Neuron (in vitro differentiated cells): ENCODE results near the gene CORT.
"Not testable (repeated sequence)": the region's sequence is repeated elsewhere in the genome, so short reads cannot be mapped to it uniquely, and the experiment has no call there.

Source experiments
- H2AFZ ChIP-seq: one replicate; pipeline ENCODE4 v1.6.1; 2013; ENCODE audit warnings: low read depth, mild to moderate bottlenecking, inconsistent platforms, low read length, moderate library complexity
- H3K27me3 ChIP-seq: one replicate; pipeline ENCODE4 v1.6.1; 2013; ENCODE audit warnings: low read length; ENCODE audit not compliant: insufficient read depth
- H3K36me3 ChIP-seq: one replicate; pipeline ENCODE4 v1.6.1; 2013; ENCODE audit warnings: low read length; ENCODE audit not compliant: insufficient read depth
- H3K4me1 ChIP-seq: one replicate; pipeline ENCODE4 v1.6.1; 2013; ENCODE audit warnings: low read length; ENCODE audit not compliant: insufficient read depth
- H3K4me3 ChIP-seq: 2 replicates; pipeline ENCODE4 v1.5.1; 2013; ENCODE audit warnings: mild to moderate bottlenecking, low read length, moderate library complexity
- H3K9me3 ChIP-seq: one replicate; pipeline ENCODE4 v1.6.1; 2013; ENCODE audit warnings: low read length

CORT gene, protein sequence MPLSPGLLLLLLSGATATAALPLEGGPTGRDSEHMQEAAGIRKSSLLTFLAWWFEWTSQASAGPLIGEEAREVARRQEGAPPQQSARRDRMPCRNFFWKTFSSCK

DNA sequence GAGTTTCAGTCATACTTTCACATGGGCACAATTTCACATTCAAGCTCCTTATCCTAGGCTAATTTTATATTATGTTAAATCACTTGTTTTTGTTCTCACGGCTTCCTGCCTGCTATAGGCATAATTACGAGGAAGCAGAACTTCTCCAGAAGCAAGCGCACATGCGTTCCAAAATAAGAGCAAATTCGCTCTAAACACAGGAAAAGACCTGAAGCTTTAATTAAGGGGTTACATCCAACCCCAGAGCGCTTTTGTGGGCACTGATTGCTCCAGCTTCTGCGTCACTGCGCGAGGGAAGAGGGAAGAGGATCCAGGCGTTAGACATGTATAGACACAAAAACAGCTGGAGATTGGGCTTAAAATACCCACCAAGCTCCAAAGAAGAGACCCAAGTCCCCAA, at the start of gene CORT:
CORT (plus strand) TSS at position 281 of the 400 bp plus-strand sequence. CDS start 193 bp downstream, outside the sequence.
- no peak within 1 kb of the TSS for H2AFZ ChIP-seq
- peaks cover 13% of the 10 kb centered on the region for H3K36me3 ChIP-seq
- no peaks in the 10 kb centered on the region for H3K9me3 ChIP-seq
- peaks cover 8% of the 10 kb centered on the region for H3K4me1 ChIP-seq
- H3K27me3 ChIP-seq = no peaks in the 10 kb centered on the region
- no peak within 1 kb of the TSS for H3K4me3 ChIP-seq

- Histone ChIP-seq H3K36me3 (peaks cover 51% of the 10 kb centered on the region), H3K4me3 (no peak overlapping the region), H3K9me3 (no peaks in the 10 kb centered on the region)
These were observed 48.5 kb upstream of the CORT start for GRCh38 chr1:10401281-10401680.

DNA sequence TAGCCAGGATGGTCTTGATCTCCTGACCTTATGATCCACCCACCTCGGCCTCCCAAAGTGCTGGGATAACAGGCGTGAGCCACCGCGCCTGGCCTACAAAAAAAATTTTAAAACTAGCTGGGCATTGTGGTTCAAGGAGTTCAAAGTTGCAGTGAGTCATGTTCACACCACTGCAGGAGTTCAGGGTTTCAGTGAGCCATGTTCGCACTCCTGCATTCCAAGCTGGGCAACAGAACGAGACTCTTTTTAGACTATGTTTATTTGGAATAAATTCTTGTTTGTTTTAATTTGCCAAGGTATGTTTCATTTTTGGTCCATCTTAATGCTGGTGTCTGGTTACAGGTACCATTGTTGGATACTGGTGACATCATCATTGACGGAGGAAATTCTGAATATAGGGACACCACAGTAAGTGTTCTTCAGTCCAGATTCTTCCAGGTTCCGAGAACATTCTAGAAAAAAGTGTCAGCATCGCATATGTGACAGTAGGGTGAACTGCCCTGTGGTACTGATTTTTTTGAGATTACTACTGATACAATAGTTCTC, 47.0 kb upstream of the CORT start:
- Histone ChIP-seq H3K9me3 (no peaks in the 10 kb centered on the region), H2AFZ (no peak overlapping the region), H3K27me3 (no peaks in the 10 kb centered on the region), H3K36me3 (peaks cover 66% of the 10 kb centered on the region), H3K4me1 (peaks cover 11% of the 10 kb centered on the region), H3K4me3 (no peak overlapping the region)

More at GRCh38 chr1:10401281-10401680, 48.5 kb upstream of the CORT start:
- Histone ChIP-seq H3K27me3 (no peaks in the 10 kb centered on the region), H2AFZ (no peak overlapping the region), H3K4me1 (peaks cover 11% of the 10 kb centered on the region)

DNA sequence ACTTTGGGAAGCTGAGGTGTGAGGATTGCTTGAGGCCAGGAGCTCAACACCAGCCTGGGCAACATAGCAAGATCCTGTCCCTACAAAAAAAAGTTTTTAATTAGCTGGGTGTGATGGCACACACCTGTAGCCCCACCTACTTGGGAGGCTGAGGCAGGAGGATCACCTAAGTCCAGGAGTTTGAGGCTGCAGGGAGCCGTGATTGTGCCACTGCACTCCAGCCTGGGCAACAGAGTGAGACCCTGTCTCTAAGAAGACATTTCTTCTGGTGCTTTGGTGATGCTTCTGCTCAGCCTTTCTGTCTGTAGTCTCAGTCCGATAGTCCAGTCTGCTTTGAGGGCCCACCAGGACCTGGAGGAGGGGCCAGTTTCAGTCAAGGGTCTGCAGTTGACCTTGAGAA, 42.6 kb upstream of the CORT start:
- H2AFZ ChIP-seq = no peak overlapping the region
- peaks cover 89% of the 10 kb centered on the region for H3K36me3 ChIP-seq
- no peaks in the 10 kb centered on the region for H3K9me3 ChIP-seq
- no peaks in the 10 kb centered on the region for H3K27me3 ChIP-seq
- H3K4me1 ChIP-seq = no peaks in the 10 kb centered on the region
- H3K4me3 ChIP-seq = no peak overlapping the region

- Histone ChIP-seq H3K9me3 (no peaks in the 10 kb centered on the region), H3K27me3 (no peaks in the 10 kb centered on the region), H3K4me3 (no peak overlapping the region), H2AFZ (no peak overlapping the region), H3K36me3 (peaks cover 86% of the 10 kb centered on the region), H3K4me1 (no peaks in the 10 kb centered on the region)
These were observed 34.5 kb upstream of the CORT start for GRCh38 chr1:10415211-10415930.

DNA sequence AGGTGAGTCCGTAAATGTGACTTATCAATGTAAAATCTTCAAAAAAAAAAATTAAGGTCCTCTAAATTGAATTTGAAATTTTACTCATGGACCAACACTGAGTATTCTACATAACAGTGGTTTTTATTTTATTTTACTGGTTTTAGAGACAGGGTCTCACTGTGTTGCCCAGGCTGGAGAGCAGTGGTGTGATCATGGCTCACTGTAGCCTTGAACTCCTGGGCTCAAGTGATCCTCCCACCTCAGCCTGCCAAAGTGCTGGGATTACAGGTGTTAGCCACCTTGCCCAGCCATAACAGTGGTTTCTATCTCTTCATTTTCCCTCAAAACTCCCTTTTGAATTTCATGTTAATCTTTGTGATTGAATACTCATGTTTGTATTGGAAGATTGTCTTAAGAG, 33.9 kb upstream of the CORT start:
- H3K27me3 ChIP-seq, H3K4me3 ChIP-seq, H3K9me3 ChIP-seq, H3K4me1 ChIP-seq, H2AFZ ChIP-seq: not testable (repeated sequence)
- peaks cover 84% of the 10 kb centered on the region for H3K36me3 ChIP-seq

- H3K27me3 ChIP-seq, H3K4me1 ChIP-seq, H2AFZ ChIP-seq, H3K9me3 ChIP-seq, H3K4me3 ChIP-seq: not testable (repeated sequence)
- peaks cover 70% of the 10 kb centered on the region for H3K36me3 ChIP-seq
These were observed 31.1 kb upstream of the CORT start for GRCh38 chr1:10418741-10419140.

- Histone ChIP-seq H3K4me3 (no peak overlapping the region), H2AFZ (no peak overlapping the region), H3K9me3 (no peaks in the 10 kb centered on the region), H3K36me3 (peaks cover 64% of the 10 kb centered on the region), H3K4me1 (no peaks in the 10 kb centered on the region), H3K27me3 (no peaks in the 10 kb centered on the region)
These were observed 30.5 kb upstream of the CORT start for GRCh38 chr1:10419351-10419750.

GRCh38 chr1:10421637-10422036, 28.2 kb upstream of the CORT start:
- no peaks in the 10 kb centered on the region for H3K9me3 ChIP-seq
- H3K36me3 ChIP-seq = peaks cover 47% of the 10 kb centered on the region
- H3K4me1 ChIP-seq = no peaks in the 10 kb centered on the region
- H2AFZ ChIP-seq = no peak overlapping the region
- H3K4me3 ChIP-seq = no peak overlapping the region
- H3K27me3 ChIP-seq = no peaks in the 10 kb centered on the region

GRCh38 chr1:10424034-10424433, 25.8 kb upstream of the CORT start:
- H3K27me3 ChIP-seq = no peaks in the 10 kb centered on the region
- H3K4me1 ChIP-seq = no peaks in the 10 kb centered on the region
- no peak overlapping the region for H2AFZ ChIP-seq
- no peaks in the 10 kb centered on the region for H3K9me3 ChIP-seq
- H3K4me3 ChIP-seq = no peak overlapping the region
- peaks cover 28% of the 10 kb centered on the region for H3K36me3 ChIP-seq

DNA sequence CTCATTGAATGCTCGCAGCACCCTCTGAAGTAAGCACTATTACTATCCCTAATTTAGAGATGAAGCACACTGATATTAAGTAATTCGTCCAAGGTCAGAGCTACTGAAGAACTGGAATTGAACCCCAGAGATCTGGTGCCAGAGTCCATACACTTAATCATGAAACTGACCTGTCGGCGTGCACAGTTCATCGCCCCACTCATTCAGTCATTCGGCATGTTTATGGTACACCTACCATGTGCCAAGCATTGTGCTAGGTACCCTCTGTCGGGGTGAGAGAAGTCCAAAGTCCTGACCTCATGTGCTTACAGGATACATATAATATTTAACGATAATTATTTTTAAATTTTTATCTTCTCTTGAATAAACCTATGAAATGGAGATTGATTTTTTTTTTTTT, 25.2 kb upstream of the CORT start:
- H3K27me3 ChIP-seq = no peaks in the 10 kb centered on the region
- no peaks in the 10 kb centered on the region for H3K9me3 ChIP-seq
- H3K4me1 ChIP-seq = peaks cover under 1% of the 10 kb centered on the region
- H3K4me3 ChIP-seq = no peak overlapping the region
- peaks cover 23% of the 10 kb centered on the region for H3K36me3 ChIP-seq
- H2AFZ ChIP-seq = no peak overlapping the region

DNA sequence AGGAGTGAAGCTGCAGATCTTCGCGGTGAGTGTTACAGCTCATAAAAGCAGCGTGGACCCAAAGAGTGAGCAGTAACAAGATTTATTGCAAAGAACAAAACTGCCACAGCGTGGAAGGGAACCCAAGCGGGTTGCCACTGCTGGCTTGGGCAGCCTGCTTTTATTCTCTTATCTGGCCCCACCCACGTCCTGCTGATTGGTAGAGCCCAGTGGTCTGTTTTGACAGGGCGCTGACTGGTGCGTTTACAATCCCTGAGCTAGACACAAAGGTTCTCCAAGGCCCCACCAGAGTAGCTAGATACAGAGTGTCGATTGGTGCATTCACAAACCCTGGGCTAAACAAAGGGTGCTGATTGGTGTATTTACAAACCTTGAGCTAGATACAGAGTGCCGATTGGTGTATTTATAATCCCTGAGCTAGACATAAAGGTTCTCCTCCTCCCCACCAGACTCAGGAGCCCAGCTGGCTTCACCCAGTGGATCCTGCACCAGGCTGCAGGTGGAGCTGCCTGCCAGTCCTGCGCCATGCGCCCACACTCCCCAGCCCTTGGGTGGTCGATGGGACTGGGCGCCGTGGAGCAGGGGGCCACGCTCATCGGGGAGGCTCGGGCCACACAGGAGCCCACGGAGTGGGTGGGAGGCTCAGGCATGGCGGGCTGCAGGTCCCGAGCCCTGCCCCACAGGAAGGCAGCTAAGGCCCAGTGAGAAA, 23.9 kb upstream of the CORT start:
- not testable (repeated sequence) for H3K4me1 ChIP-seq, H3K4me3 ChIP-seq, H3K9me3 ChIP-seq, H3K27me3 ChIP-seq, H2AFZ ChIP-seq
- peaks cover 12% of the 10 kb centered on the region for H3K36me3 ChIP-seq

DNA sequence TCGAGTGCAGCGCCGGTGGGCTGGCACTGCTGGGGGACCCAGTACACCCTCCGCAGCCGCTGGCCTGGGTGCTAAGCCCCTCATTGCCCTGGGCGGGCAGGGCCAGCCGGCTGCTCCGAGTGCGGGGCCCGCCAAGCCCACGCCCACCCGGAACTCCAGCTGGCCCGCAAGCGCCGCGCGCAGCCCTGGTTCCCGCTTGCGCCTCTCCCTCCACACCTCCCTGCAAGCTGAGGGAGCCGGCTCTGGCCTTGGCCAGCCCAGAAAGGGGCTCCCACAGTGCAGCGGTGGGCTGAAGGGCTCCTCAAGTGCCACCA, 23.3 kb upstream of the CORT start:
- H3K4me1 ChIP-seq = peaks cover 10% of the 10 kb centered on the region
- not testable (repeated sequence) for H2AFZ ChIP-seq, H3K27me3 ChIP-seq, H3K9me3 ChIP-seq, H3K4me3 ChIP-seq, H3K36me3 ChIP-seq
